Bronchial epithelial cell (primary cell): ENCODE data around the gene CUEDC1. TPM values are rescaled to one million over a fixed set of nuclear protein-coding genes. Genes with fewer than 3 reads are reported as not detected.

Experiments used
- DNase-seq: peaks from one replicate; pipeline ENCODE4 v3.0.0-alpha.2; 2010; ENCODE audit warnings: low read depth
- FAIRE-seq: peaks from 2 replicates; lab custom pipeline; 2011; peaks lifted over from hg19 to GRCh38; lab: Jason Lieb, UNC
- H3K27me3 ChIP-seq: 2 replicates; pipeline ENCODE4 v1.5.1; 2011; ENCODE audit warnings: low read length; ENCODE audit not compliant: control insufficient read depth, insufficient read depth
- H3K36me3 ChIP-seq: 2 replicates; pipeline ENCODE4 v1.5.1; 2011; ENCODE audit warnings: low read length; ENCODE audit not compliant: control insufficient read depth, insufficient read depth
- H3K4me3 ChIP-seq: 2 replicates; pipeline ENCODE4 v1.5.1; 2011; ENCODE audit warnings: mild to moderate bottlenecking, low read depth, low read length, control low read depth
- CTCF ChIP-seq: IDR thresholded peaks from 2 replicates; pipeline ENCODE4 v1.5.1; 2011; ENCODE audit warnings: mild to moderate bottlenecking, moderate library complexity, low read length, control low read depth, inconsistent platforms; ENCODE audit not compliant: insufficient read depth, severe bottlenecking
- total RNA-seq: library from RNA; depleted of rRNA; stranded (reverse); fragments of >200 nt; gene quantifications from 2 replicates; pipeline ENCODE4 v1.2.1, GENCODE V29; 2014

Gene CUEDC1
- total RNA-seq, 1 donor from 2014 or later, result 3.4 TPM

GRCh38 chr17:57833179-57833939, 121.9 kb downstream of the CUEDC1 start:
- Histone ChIP-seq H3K27me3 (no peaks in the 10 kb centered on the region), H3K4me3 (no peak overlapping the region), H3K36me3 (no peaks in the 10 kb centered on the region)
- peak; percentile 67 for DNase-seq
- peak; percentile 83 for TF ChIP-seq CTCF
- FAIRE-seq, result no peak

GRCh38 chr17:57832314-57833178, 122.7 kb downstream of the CUEDC1 start:
- FAIRE-seq, result no peak
- no peak overlapping the region for H3K4me3 ChIP-seq
- TF ChIP-seq CTCF, result no peak

GRCh38 chr17:57830880-57831279, 124.3 kb downstream of the CUEDC1 start:
- Histone ChIP-seq H3K27me3 (no peaks in the 10 kb centered on the region), H3K4me3 (no peak overlapping the region), H3K36me3 (no peaks in the 10 kb centered on the region)
- no peak for DNase-seq
- no peak for TF ChIP-seq CTCF
- FAIRE-seq, result no peak

More at GRCh38 chr17:57832314-57833178, 122.7 kb downstream of the CUEDC1 start:
- DNase-seq, result no peak
- no peaks in the 10 kb centered on the region for H3K36me3 ChIP-seq
- no peaks in the 10 kb centered on the region for H3K27me3 ChIP-seq

- TF ChIP-seq CTCF, result no peak
- DNase-seq (no peak), FAIRE-seq (no peak)
- H3K4me3 ChIP-seq, result no peak overlapping the region
- no peaks in the 10 kb centered on the region for H3K27me3 ChIP-seq
- no peaks in the 10 kb centered on the region for H3K36me3 ChIP-seq
Measured at GRCh38 chr17:57823469-57824401, 131.5 kb downstream of the CUEDC1 start.

- FAIRE-seq (no peak), DNase-seq (no peak)
- no peaks in the 10 kb centered on the region for H3K27me3 ChIP-seq
- no peak for TF ChIP-seq CTCF
- H3K36me3 ChIP-seq, result no peaks in the 10 kb centered on the region
- H3K4me3 ChIP-seq, result no peak overlapping the region
Measured at GRCh38 chr17:57819867-57820266, 135.3 kb downstream of the CUEDC1 start.
